H9 (cell line): Measurements from ENCODE around the gene EML2. TPM values are rescaled to one million over a fixed set of nuclear protein-coding genes. Genes with fewer than 3 reads are reported as not detected.

Experiments used
- DNase-seq: peaks from one replicate; pipeline ENCODE4 v3.0.0-alpha.2; 2017
- H2AFZ ChIP-seq: one replicate; pipeline ENCODE4 v1.6.1; 2013; ENCODE audit warnings: mild to moderate bottlenecking, low read length, control low read depth, moderate library complexity
- H2AK5ac ChIP-seq: 2 replicates; pipeline ENCODE4 v1.6.1; 2013; ENCODE audit warnings: low read length, control low read depth, mixed read lengths; ENCODE audit not compliant: insufficient read length
- H2BK120ac ChIP-seq: one replicate; pipeline ENCODE4 v1.6.1; 2013; ENCODE audit warnings: low read depth, mild to moderate bottlenecking, low read length, control low read depth, inconsistent platforms; ENCODE audit not compliant: poor library complexity, severe bottlenecking
- H2BK12ac ChIP-seq: 2 replicates; pipeline ENCODE4 v1.6.1; 2013; ENCODE audit warnings: low read length, control low read depth, mixed read lengths, low read depth; ENCODE audit not compliant: insufficient read length
- H2BK15ac ChIP-seq: 2 replicates; pipeline ENCODE4 v1.6.1; 2013; ENCODE audit warnings: low read depth, low read length, control low read depth
- H2BK20ac ChIP-seq: one replicate; pipeline ENCODE4 v1.6.1; 2013; ENCODE audit warnings: low read depth, mild to moderate bottlenecking, low read length, control low read depth, inconsistent platforms; ENCODE audit not compliant: poor library complexity, severe bottlenecking
- H2BK5ac ChIP-seq: 2 replicates; pipeline ENCODE4 v1.6.1; 2013; ENCODE audit warnings: low read length, control low read depth, mixed read lengths; ENCODE audit not compliant: insufficient read length
- H3K14ac ChIP-seq: 2 replicates; pipeline ENCODE4 v1.6.1; 2013; ENCODE audit warnings: low read length, control low read depth; ENCODE audit not compliant: insufficient read depth
- H3K18ac ChIP-seq: 2 replicates; pipeline ENCODE4 v1.6.1; 2013; ENCODE audit warnings: low read depth, mild to moderate bottlenecking, mixed read lengths, low read length, control low read depth; ENCODE audit not compliant: insufficient read length
- H3K23ac ChIP-seq: 2 replicates; pipeline ENCODE4 v1.6.1; 2013; ENCODE audit warnings: low read length, control low read depth, mixed read lengths, low read depth; ENCODE audit not compliant: insufficient read length
- H3K23me2 ChIP-seq: 2 replicates; pipeline ENCODE4 v1.6.1; 2013; ENCODE audit warnings: low read depth, mild to moderate bottlenecking, mixed read lengths, low read length, control low read depth; ENCODE audit not compliant: insufficient read length, poor library complexity, severe bottlenecking
- H3K27ac ChIP-seq: 2 replicates; pipeline ENCODE4 v1.5.1; 2013; ENCODE audit warnings: low read length, control low read depth, mixed read lengths, low read depth; ENCODE audit not compliant: insufficient read length
- H3K27me3 ChIP-seq: 2 replicates; pipeline ENCODE4 v1.6.1; 2013; ENCODE audit warnings: low read length, control low read depth, inconsistent platforms; ENCODE audit not compliant: insufficient read depth
- H3K4ac ChIP-seq: 2 replicates; pipeline ENCODE4 v1.6.1; 2013; ENCODE audit warnings: low read depth, mild to moderate bottlenecking, control low read depth, inconsistent platforms, low read length, moderate library complexity
- H3K4me1 ChIP-seq: 2 replicates; pipeline ENCODE4 v1.6.1; 2013; ENCODE audit warnings: low read length, control low read depth, inconsistent platforms; ENCODE audit not compliant: insufficient read depth
- H3K4me2 ChIP-seq: 2 replicates; pipeline ENCODE4 v1.6.1; 2013; ENCODE audit warnings: low read length, control low read depth, mixed read lengths; ENCODE audit not compliant: insufficient read length, insufficient read depth
- H3K56ac ChIP-seq: 2 replicates; pipeline ENCODE4 v1.6.1; 2013; ENCODE audit warnings: low read depth, mild to moderate bottlenecking, mixed read lengths, low read length, control low read depth; ENCODE audit not compliant: insufficient read length
- H3K79me1 ChIP-seq: 2 replicates; pipeline ENCODE4 v1.6.1; 2013; ENCODE audit warnings: low read depth, mild to moderate bottlenecking, moderate library complexity, low read length, control low read depth, inconsistent platforms; ENCODE audit not compliant: insufficient read depth, poor library complexity, severe bottlenecking
- H3K79me2 ChIP-seq: 2 replicates; pipeline ENCODE4 v1.6.1; 2013; ENCODE audit warnings: low read length, control low read depth, inconsistent platforms; ENCODE audit not compliant: insufficient read depth
- H3K9ac ChIP-seq: 2 replicates; pipeline ENCODE4 v1.6.1; 2013; ENCODE audit warnings: low read length, control low read depth, mixed read lengths; ENCODE audit not compliant: insufficient read length; ENCODE audit errors: extremely low read depth
- H3K9me3 ChIP-seq: one replicate; pipeline ENCODE4 v1.6.1; 2013; ENCODE audit warnings: low read depth, low read length, inconsistent platforms; ENCODE audit not compliant: control insufficient read depth
- H3T11ph ChIP-seq: one replicate; pipeline ENCODE4 v1.6.1; 2013; ENCODE audit warnings: mild to moderate bottlenecking, low read length, control low read depth, inconsistent platforms
- H4K20me1 ChIP-seq: one replicate; pipeline ENCODE4 v1.6.1; 2013; ENCODE audit not compliant: control insufficient read depth, insufficient read length, insufficient read depth
- H4K5ac ChIP-seq: 2 replicates; pipeline ENCODE4 v1.6.1; 2013; ENCODE audit warnings: low read depth, mild to moderate bottlenecking, mixed read lengths, low read length, control low read depth; ENCODE audit not compliant: insufficient read length
- H4K8ac ChIP-seq: replicated peaks from 2 replicates; pipeline ENCODE4 v1.6.1; 2013; ENCODE audit warnings: low read length, control low read depth, mixed read lengths, low read depth; ENCODE audit not compliant: insufficient read length
- H4K91ac ChIP-seq: 2 replicates; pipeline ENCODE4 v1.6.1; 2013; ENCODE audit warnings: low read depth, mild to moderate bottlenecking, moderate library complexity, mixed read lengths, low read length, control low read depth; ENCODE audit not compliant: insufficient read length
- H3K27ac Mint-ChIP-seq, 3 experiments: 2 replicates in 2 of 3; 3 replicates in 1 of 3; pipeline ENCODE4 v1.8.0; 2020 to 2021; ENCODE audit warnings: mixed read lengths in 3 of 3, mild to moderate bottlenecking in 1 of 3, moderate library complexity in 1 of 3
- H3K27me3 Mint-ChIP-seq: 2 replicates; pipeline ENCODE4 v1.8.0; 2021; ENCODE audit warnings: low read depth, mild to moderate bottlenecking, moderate library complexity, mixed read lengths
- H3K36me3 Mint-ChIP-seq, 3 experiments: 2 replicates in 2 of 3; 3 replicates in 1 of 3; pipeline ENCODE4 v1.8.0; 2020 to 2021; ENCODE audit warnings: low read depth in 3 of 3, mixed read lengths in 3 of 3; ENCODE audit not compliant: insufficient read depth in 1 of 3
- H3K4me1 Mint-ChIP-seq, 2 experiments: 2 replicates each; pipeline ENCODE4 v1.8.0; 2020; ENCODE audit warnings: mixed read lengths in 2 of 2
- H3K4me3 Mint-ChIP-seq, 2 experiments: 2 replicates in 1 of 2; 3 replicates in 1 of 2; pipeline ENCODE4 v1.8.0; 2020 to 2021; ENCODE audit warnings: mild to moderate bottlenecking in 2 of 2, mixed read lengths in 2 of 2, moderate library complexity in 1 of 2
- H3K9me3 Mint-ChIP-seq, 2 experiments: 2 replicates in 1 of 2; 3 replicates in 1 of 2; pipeline ENCODE4 v1.8.0; 2020; ENCODE audit warnings: mild to moderate bottlenecking in 2 of 2, mixed read lengths in 2 of 2, moderate library complexity in 1 of 2
- whole genome bisulfite sequencing: extraction: QIAGEN DNeasy Blood & Tissue Kit; methylation state at CpG from one replicate; pipeline ENCODE4 v1.1.7; 2013; ENCODE audit warnings: missing lambda C conversion rate, low lambda C conversion rate, mixed read lengths; ENCODE audit not compliant: insufficient read length; ENCODE audit errors: extremely low coverage; 5-methylcytosine and 5-hydroxymethylcytosine counted together
- total RNA-seq: library from RNA; stranded (reverse); gene quantifications from 2 replicates; pipeline ENCODE4 v1.2.1, GENCODE V29; 2021
- TF ChIP-seq, protein P1 (sequence below): fragments of 200-600 bp; sonication (generic); conservative IDR thresholded peaks from 3 replicates; pipeline ENCODE4 v1.8.0; 2021; ENCODE audit warnings: antibody characterized with exemption, mild to moderate bottlenecking

The EML2 gene
- total RNA-seq, 1 experiment from 2014 or later: 22.6 TPM

DNA sequence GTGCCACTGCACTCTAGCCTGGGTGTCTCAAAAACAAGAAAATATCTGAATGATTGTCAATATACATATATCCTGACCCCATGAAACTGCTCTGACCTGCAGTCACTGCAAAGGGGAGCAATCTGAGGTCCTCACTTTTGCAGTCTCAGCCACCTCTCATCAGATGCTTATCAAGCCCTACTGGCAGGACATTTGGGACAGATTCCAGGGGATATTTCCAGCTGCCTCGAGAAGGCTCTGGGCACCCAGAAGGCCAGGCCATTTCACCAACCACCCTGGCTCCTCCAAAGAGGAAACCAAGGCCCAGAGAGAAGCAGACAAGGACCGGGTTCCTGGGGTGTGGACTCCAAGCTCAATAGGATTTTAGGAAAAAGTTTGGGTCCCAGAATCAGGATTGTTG is 2.3 kb downstream of the EML2 start:
- no peak overlapping the region for H3T11ph ChIP-seq
- H3K27me3 Mint-ChIP-seq: no peaks in the 10 kb centered on the region
- H3K4me1 Mint-ChIP-seq: peaks cover 28 to 38% of the 10 kb centered on the region in 2 experiments
- H2BK20ac ChIP-seq: no peak overlapping the region
- no peaks in the 10 kb centered on the region; the same call in 1 of the 2 replicates for H3K4me1 ChIP-seq
- TF ChIP-seq, protein P1, sequence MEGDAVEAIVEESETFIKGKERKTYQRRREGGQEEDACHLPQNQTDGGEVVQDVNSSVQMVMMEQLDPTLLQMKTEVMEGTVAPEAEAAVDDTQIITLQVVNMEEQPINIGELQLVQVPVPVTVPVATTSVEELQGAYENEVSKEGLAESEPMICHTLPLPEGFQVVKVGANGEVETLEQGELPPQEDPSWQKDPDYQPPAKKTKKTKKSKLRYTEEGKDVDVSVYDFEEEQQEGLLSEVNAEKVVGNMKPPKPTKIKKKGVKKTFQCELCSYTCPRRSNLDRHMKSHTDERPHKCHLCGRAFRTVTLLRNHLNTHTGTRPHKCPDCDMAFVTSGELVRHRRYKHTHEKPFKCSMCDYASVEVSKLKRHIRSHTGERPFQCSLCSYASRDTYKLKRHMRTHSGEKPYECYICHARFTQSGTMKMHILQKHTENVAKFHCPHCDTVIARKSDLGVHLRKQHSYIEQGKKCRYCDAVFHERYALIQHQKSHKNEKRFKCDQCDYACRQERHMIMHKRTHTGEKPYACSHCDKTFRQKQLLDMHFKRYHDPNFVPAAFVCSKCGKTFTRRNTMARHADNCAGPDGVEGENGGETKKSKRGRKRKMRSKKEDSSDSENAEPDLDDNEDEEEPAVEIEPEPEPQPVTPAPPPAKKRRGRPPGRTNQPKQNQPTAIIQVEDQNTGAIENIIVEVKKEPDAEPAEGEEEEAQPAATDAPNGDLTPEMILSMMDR: no peak
- no peak overlapping the region for H2AK5ac ChIP-seq
- H3K27ac Mint-ChIP-seq: no peak overlapping the region
- no peak overlapping the region for H2BK120ac ChIP-seq
- no peak overlapping the region for H3K14ac ChIP-seq
- H3K27me3 ChIP-seq: no peaks in the 10 kb centered on the region
- no peaks in the 10 kb centered on the region for H3K79me2 ChIP-seq
- H3K79me1 ChIP-seq: no peaks in the 10 kb centered on the region
- H2BK12ac ChIP-seq: no peak overlapping the region
- no peak overlapping the region for H4K5ac ChIP-seq
- no peak overlapping the region for H3K4me2 ChIP-seq
- peaks cover 14% of the 10 kb centered on the region for H3K23me2 ChIP-seq
- no peaks in the 10 kb centered on the region for H4K20me1 ChIP-seq
- H3K4me3 Mint-ChIP-seq: no peak overlapping the region
- no peak overlapping the region for H3K23ac ChIP-seq
- no CpG with 5 or more reads among the region's 2 CpGs for WGBS
- H3K56ac ChIP-seq: no peak overlapping the region
- H3K36me3 Mint-ChIP-seq: no peaks in the 10 kb centered on the region; a peak in 1 of 7 replicates
- no peak overlapping the region for H4K91ac ChIP-seq
- no peak overlapping the region for H3K4ac ChIP-seq
- H3K9ac ChIP-seq: no peak overlapping the region
- DNase-seq: no peak
- H3K9me3 Mint-ChIP-seq: no peaks in the 10 kb centered on the region
- H2BK5ac ChIP-seq: no peak overlapping the region
- H3K27ac ChIP-seq: no peak overlapping the region
- H3K18ac ChIP-seq: no peak overlapping the region
- no peak overlapping the region for H4K8ac ChIP-seq
- H2AFZ ChIP-seq: no peak overlapping the region
- no peaks in the 10 kb centered on the region for H3K9me3 ChIP-seq
- H2BK15ac ChIP-seq: no peak overlapping the region
